Lower leg skin (tissue), 3 donors: ENCODE data around the gene LSG1.

Experiments
- POLR2A ChIP-seq, 2 donors: fragments of 450-650 bp; IDR thresholded peaks; one replicate each; pipeline ENCODE4 v1.6.1; 2016 to 2017; ENCODE audit warnings: antibody characterized with exemption in 2 of 2, mild to moderate bottlenecking in 1 of 2, moderate library complexity in 1 of 2
- TF ChIP-seq, protein P1 (sequence below), 3 donors: fragments of 450-650 bp; IDR thresholded peaks; one replicate each; pipeline ENCODE4 v1.5.1; 2016; ENCODE audit warnings: antibody characterized with exemption in 3 of 3, mild to moderate bottlenecking in 3 of 3, moderate library complexity in 2 of 3

DNA sequence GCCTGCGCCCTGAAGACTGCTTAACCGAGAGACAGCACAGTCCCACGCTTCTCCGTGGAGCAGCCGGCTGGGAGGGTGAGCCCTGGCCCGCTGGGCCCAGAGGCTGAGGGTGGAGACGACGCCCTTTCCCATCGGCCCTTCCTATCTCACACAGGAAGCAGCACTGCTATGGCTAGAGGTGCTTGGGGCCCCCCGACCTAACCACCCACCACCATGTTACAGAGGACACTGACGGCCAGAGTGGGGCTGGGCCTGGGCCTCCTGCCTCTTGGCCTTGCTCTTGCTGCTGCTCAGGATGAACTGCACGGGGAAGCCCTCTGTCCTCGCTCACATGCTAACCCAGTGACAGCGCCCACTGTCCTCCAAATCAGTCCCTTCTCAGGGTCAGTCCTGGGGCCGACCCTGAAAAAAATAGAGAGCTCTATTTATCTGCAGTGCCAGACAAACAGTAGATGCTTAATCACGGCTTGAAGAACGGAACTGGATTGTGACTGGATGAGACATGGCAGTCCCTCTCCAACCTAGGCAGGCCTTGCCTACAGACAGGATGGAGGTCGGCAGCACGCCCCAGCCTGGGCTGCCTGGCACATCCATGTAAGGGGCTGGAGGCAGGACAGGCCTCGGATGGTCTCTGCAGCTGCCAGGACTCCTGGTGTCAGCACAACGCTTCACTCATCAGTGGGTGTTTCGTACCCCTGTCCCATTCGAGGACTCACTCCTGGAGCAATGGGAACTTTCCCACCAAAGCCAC, 53.0 kb downstream of the LSG1 start:
- TF ChIP-seq, protein P1, sequence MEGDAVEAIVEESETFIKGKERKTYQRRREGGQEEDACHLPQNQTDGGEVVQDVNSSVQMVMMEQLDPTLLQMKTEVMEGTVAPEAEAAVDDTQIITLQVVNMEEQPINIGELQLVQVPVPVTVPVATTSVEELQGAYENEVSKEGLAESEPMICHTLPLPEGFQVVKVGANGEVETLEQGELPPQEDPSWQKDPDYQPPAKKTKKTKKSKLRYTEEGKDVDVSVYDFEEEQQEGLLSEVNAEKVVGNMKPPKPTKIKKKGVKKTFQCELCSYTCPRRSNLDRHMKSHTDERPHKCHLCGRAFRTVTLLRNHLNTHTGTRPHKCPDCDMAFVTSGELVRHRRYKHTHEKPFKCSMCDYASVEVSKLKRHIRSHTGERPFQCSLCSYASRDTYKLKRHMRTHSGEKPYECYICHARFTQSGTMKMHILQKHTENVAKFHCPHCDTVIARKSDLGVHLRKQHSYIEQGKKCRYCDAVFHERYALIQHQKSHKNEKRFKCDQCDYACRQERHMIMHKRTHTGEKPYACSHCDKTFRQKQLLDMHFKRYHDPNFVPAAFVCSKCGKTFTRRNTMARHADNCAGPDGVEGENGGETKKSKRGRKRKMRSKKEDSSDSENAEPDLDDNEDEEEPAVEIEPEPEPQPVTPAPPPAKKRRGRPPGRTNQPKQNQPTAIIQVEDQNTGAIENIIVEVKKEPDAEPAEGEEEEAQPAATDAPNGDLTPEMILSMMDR (IDR thresholded peaks at IDR 0.05), result no peak
- no peak for TF ChIP-seq POLR2A (IDR thresholded peaks at IDR 0.05)
